Heart left ventricle (tissue), 13 donors: Measurements from ENCODE around the gene NETO1.

Source experiments
- POLR2A ChIP-seq, 2 donors: fragments of 450-650 bp; IDR thresholded peaks; one replicate each; pipeline ENCODE4 v1.6.1; 2017; ENCODE audit warnings: antibody characterized with exemption in 2 of 2, mild to moderate bottlenecking in 2 of 2, moderate library complexity in 2 of 2
- TF ChIP-seq, protein P1 (sequence below), 12 donors: fragments of 200-600 bp; sonication (generic) in 4 of 12; IDR thresholded peaks; one replicate each; pipeline versions ENCODE4 v1.5.0 to v1.8.0; 2018 to 2022; ENCODE audit warnings: antibody characterized with exemption in 12 of 12, mild to moderate bottlenecking in 5 of 12
- donor health status: ischemic (EF 13 %, LVEDD 7.1; RV severe dilation, severe dysfunction).
- donor health status: DM: no; HTN: yes; CAD: no.
- donor health status: DM: no; HTN: no; CAD: no.
- donor health status: ischemic (EF 25% LVEDD 6.9; RV normal size, moderate dysfunction).
- donor health status: ischemic (EF 25% LVEDD 5.7; RV mildly dilated, moderate dysfunction).
- donor health status: ischemic (EF 35%, LVEDD 5.7; RV mildly dilated, moderate dysfunction).
- donor health status: nonischemic (EF 11% LVEDD 7.7; RV severe dilation, severe dysfunction).
- donor health status: DM: yes; HTN: yes; CAD: no.
- donor health status: PGD.
- donor health status: ischemic (EF 29% LVEDD 5.4; RV normal size, mild dysfunction).
- donor health status: nonischemic (EF 23%, LVEDD 6.1; RV moderate dilation, normal function).

DNA sequence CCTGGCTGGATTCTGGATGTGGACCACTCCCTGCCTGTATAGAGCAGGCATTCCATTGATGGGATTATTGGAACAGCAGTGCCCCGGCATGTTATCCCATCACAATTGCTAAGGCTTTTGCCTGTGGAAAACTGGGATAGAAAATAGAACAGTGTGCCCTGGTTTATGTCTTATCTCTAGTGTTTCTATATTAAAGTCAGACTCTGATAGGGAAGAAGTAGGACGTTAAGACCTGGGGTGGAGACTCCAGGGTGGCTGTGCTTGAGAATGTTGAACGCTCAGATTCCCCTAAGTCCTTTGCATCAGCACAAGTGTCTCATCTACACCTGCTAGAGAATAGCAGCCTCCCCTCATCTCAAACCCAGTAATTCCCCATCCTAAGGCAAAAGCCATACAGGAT lies 10.8 kb upstream of the NETO1 start:
- TF ChIP-seq, protein P1, sequence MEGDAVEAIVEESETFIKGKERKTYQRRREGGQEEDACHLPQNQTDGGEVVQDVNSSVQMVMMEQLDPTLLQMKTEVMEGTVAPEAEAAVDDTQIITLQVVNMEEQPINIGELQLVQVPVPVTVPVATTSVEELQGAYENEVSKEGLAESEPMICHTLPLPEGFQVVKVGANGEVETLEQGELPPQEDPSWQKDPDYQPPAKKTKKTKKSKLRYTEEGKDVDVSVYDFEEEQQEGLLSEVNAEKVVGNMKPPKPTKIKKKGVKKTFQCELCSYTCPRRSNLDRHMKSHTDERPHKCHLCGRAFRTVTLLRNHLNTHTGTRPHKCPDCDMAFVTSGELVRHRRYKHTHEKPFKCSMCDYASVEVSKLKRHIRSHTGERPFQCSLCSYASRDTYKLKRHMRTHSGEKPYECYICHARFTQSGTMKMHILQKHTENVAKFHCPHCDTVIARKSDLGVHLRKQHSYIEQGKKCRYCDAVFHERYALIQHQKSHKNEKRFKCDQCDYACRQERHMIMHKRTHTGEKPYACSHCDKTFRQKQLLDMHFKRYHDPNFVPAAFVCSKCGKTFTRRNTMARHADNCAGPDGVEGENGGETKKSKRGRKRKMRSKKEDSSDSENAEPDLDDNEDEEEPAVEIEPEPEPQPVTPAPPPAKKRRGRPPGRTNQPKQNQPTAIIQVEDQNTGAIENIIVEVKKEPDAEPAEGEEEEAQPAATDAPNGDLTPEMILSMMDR (IDR thresholded peaks at IDR 0.05), result no peak
- no peak for TF ChIP-seq POLR2A (IDR thresholded peaks at IDR 0.05)
